K562 (cell line): ENCODE data around the gene CBX1.

Experiments
- GABPB1 ChIP-seq: sonication (generic); formaldehyde crosslinking; IDR thresholded peaks from 2 replicates; pipeline ENCODE4 v1.8.0; 2022; ENCODE audit warnings: mild to moderate bottlenecking, missing genetic modification reagents
- HNRNPUL1 ChIP-seq: fragments of 200-400 bp; formaldehyde crosslinking; IDR thresholded peaks from 2 replicates; pipeline ENCODE4 v1.6.1; 2017; ENCODE audit warnings: low read length
- JUND ChIP-seq, 2 experiments: IDR thresholded peaks; 2 replicates in 1 of 2; 3 replicates in 1 of 2; pipeline ENCODE4 v1.6.1; 2011; ENCODE audit warnings: borderline replicate concordance in 2 of 2, low read depth in 2 of 2, low read length in 2 of 2, improper control_type of control experiment in 1 of 2, missing biosample characterization in 1 of 2, missing genetic modification characterization in 1 of 2, missing genetic modification reagents in 1 of 2
- KAT2B ChIP-seq: IDR thresholded peaks from one replicate; pipeline ENCODE4 v1.6.1; 2012; ENCODE audit warnings: low read depth, mild to moderate bottlenecking, control low read depth, inconsistent platforms, low read length, moderate library complexity
- MYC ChIP-seq, 2 experiments: fragments of 250-450 bp in 1 of 2; sonication (Bioruptor Pico) in 1 of 2; IDR thresholded peaks; 2 replicates each; pipeline versions ENCODE4 v1.5.1 to v1.6.1; 2012 to 2021; ENCODE audit warnings: low read depth in 2 of 2, borderline replicate concordance in 1 of 2, improper control_type of control experiment in 1 of 2, low read length in 1 of 2, mild to moderate bottlenecking in 1 of 2, moderate library complexity in 1 of 2
- POLR2A ChIP-seq: fragments of 450-650 bp; conservative IDR thresholded peaks from 2 replicates; pipeline ENCODE4 v1.6.1; 2016
- RBM22 ChIP-seq: fragments of 200-400 bp; formaldehyde crosslinking; IDR thresholded peaks from 2 replicates; pipeline ENCODE4 v1.6.1; 2018; ENCODE audit warnings: low read length, low read depth; ENCODE audit not compliant: poor library complexity, severe bottlenecking
- SIRT6 ChIP-seq: IDR thresholded peaks from one replicate; pipeline ENCODE4 v1.6.1; 2012; ENCODE audit warnings: low read depth, mild to moderate bottlenecking, control low read depth, inconsistent platforms, low read length, moderate library complexity
- ZNF274 ChIP-seq: IDR thresholded peaks from 2 replicates; pipeline ENCODE4 v1.6.1; 2011; ENCODE audit warnings: low read depth, mild to moderate bottlenecking, low read length, moderate library complexity, borderline replicate concordance
- ZNF639 ChIP-seq, 2 experiments: fragments of 200-800 bp in 1 of 2; sonication (Bioruptor generic) in 1 of 2; sonication (generic) in 1 of 2; formaldehyde crosslinking in 1 of 2; IDR thresholded peaks in 1 of 2; conservative IDR thresholded peaks in 1 of 2; 2 replicates each; pipeline versions ENCODE4 v1.5.0 to v1.6.1; 2016 to 2020; ENCODE audit warnings: missing compliant biosample characterization in 1 of 2, missing genetic modification characterization in 1 of 2, missing genetic modification reagents in 1 of 2
- TF ChIP-seq, protein P1 (sequence below), 3 experiments: IDR thresholded peaks in 2 of 3; conservative IDR thresholded peaks in 1 of 3; 2 replicates each; pipeline ENCODE4 v1.5.1; 2011 to 2012; ENCODE audit warnings: low read length in 3 of 3, mild to moderate bottlenecking in 3 of 3, control low read depth in 2 of 3, improper control_type of control experiment in 1 of 3, inconsistent platforms in 1 of 3, low read depth in 1 of 3, mixed read lengths in 1 of 3, moderate library complexity in 1 of 3; ENCODE audit not compliant: insufficient read depth in 2 of 3

- no peak for TF ChIP-seq HNRNPUL1
- TF ChIP-seq JUND (IDR thresholded peaks at IDR 0.05; ENCODE audit: borderline replicate concordance, low read depth, low read length): no peak
- TF ChIP-seq JUND (tag; IDR thresholded peaks at IDR 0.05; ENCODE audit: borderline replicate concordance, low read depth, low read length): no peak
- no peak for TF ChIP-seq ZNF639 (CRISPR knock-in tag; conservative IDR thresholded peaks at IDR 0.05 in 1 of 2, IDR thresholded peaks at IDR 0.05 in 1 of 2)
- TF ChIP-seq, protein P1, sequence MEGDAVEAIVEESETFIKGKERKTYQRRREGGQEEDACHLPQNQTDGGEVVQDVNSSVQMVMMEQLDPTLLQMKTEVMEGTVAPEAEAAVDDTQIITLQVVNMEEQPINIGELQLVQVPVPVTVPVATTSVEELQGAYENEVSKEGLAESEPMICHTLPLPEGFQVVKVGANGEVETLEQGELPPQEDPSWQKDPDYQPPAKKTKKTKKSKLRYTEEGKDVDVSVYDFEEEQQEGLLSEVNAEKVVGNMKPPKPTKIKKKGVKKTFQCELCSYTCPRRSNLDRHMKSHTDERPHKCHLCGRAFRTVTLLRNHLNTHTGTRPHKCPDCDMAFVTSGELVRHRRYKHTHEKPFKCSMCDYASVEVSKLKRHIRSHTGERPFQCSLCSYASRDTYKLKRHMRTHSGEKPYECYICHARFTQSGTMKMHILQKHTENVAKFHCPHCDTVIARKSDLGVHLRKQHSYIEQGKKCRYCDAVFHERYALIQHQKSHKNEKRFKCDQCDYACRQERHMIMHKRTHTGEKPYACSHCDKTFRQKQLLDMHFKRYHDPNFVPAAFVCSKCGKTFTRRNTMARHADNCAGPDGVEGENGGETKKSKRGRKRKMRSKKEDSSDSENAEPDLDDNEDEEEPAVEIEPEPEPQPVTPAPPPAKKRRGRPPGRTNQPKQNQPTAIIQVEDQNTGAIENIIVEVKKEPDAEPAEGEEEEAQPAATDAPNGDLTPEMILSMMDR (IDR thresholded peaks at IDR 0.05 in 2 of 3, conservative IDR thresholded peaks at IDR 0.05 in 1 of 3; ENCODE audit: insufficient read depth in 2 of 3, low read depth in 1 of 3, low read length in 3 of 3): no peak
- TF ChIP-seq POLR2A: no peak
- no peak for TF ChIP-seq MYC (IDR thresholded peaks at IDR 0.05; ENCODE audit: low read depth, low read length)
- TF ChIP-seq MYC (CRISPR knock-in tag; IDR thresholded peaks at IDR 0.05; ENCODE audit: borderline replicate concordance, low read depth): no peak
- TF ChIP-seq KAT2B: no peak
- no peak for TF ChIP-seq GABPB1
- no peak for TF ChIP-seq ZNF274
- no peak for TF ChIP-seq SIRT6
- no peak for TF ChIP-seq RBM22
Measured at GRCh38 chr17:48144231-48144630, 43.0 kb upstream of the CBX1 start.
